Measurements from ENCODE around the gene DCTN1. TPM values are rescaled to one million over a fixed set of nuclear protein-coding genes. Genes with fewer than 3 reads are reported as not detected.

Gene DCTN1
- total and polyA plus RNA-seq, 2 donors (not counting 3 experiments of a cell fraction or from before 2014, with no cell fraction given) = 130 to 170 TPM

GRCh38 chr2:74391580-74392448 lies 11.7 kb upstream of the DCTN1 start:
- DNase-seq (ENCODE audit: low read depth, low spot score) (peak; percentile 95), FAIRE-seq (peak; percentile 93)
- intact Hi-C loops (cut with micrococcal nuclease) (loop anchor here (5.0 to 10.0 kb wide), 2 partner anchors 55 to 567 kb away; partner anchors contain the start of gene STAMBP), dilution Hi-C loops (cut with MboI; ENCODE audit: extremely low pct_ligation_motif_present, low sequenced_read_pairs) (no loop called here)
- H3K4me1 ChIP-seq (ENCODE audit: control insufficient read depth, extremely low read depth, insufficient read depth, low read length) = peaks cover 12% of the 10 kb centered on the region
- no peaks in the 10 kb centered on the region for H3K9me1 ChIP-seq (replicated peaks; ENCODE audit: control insufficient read depth, extremely low read depth, insufficient read depth, low read length)
- ChIA-PET POLR2A (interaction anchor here (0.7 to 1.1 kb wide), 2 partner anchors 12 to 240 kb away, joined by 3 to 6 read pairs; partner anchors contain the start of gene DCTN1), CTCF (interaction anchor here (0.6 to 2.6 kb wide), 28 partner anchors 9 to 569 kb away, joined by 3 to 22 read pairs (median 4); partner anchors contain the start of genes C2orf81, DCTN1, INO80B and WBP1)
- peak overlapping the region; percentile 87 for H3K27ac ChIP-seq (ENCODE audit: insufficient read depth, low read depth, low read length)
- TF ChIP-seq, protein P1, sequence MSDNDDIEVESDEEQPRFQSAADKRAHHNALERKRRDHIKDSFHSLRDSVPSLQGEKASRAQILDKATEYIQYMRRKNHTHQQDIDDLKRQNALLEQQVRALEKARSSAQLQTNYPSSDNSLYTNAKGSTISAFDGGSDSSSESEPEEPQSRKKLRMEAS (IDR thresholded peaks at IDR 0.05; ENCODE audit: insufficient read depth, insufficient read length) = peak; percentile 70
- TF ChIP-seq EZH2 (IDR thresholded peaks at IDR 0.05; ENCODE audit: borderline replicate concordance, low read depth, low read length, severe bottlenecking) (no peak), JUN (IDR thresholded peaks at IDR 0.05; ENCODE audit: borderline replicate concordance, insufficient read depth, insufficient read length, low read depth) (no peak), POLR2A (IDR thresholded peaks at IDR 0.05; ENCODE audit: low read depth, low read length) (peak; percentile 54), GATA2 (IDR thresholded peaks at IDR 0.05; ENCODE audit: insufficient read depth, insufficient read length, low read depth, low read length) (no peak), POLR2AphosphoS5 (IDR thresholded peaks at IDR 0.05; ENCODE audit: insufficient read depth, low read depth, low read length) (peak; percentile 75), MYC (IDR thresholded peaks at IDR 0.05; ENCODE audit: low read depth, low read length) (peak; percentile 55), FOS (IDR thresholded peaks at IDR 0.05; ENCODE audit: borderline replicate concordance, insufficient read depth, low read length) (no peak), CTCF (IDR thresholded peaks at IDR 0.05; ENCODE audit: extremely low read depth in 1 of 2, insufficient read depth in 1 of 2, low read depth in 1 of 2, low read length in 2 of 2) (peak; percentile 92 to 99)
- H3K9ac ChIP-seq (replicated peaks; ENCODE audit: extremely low read depth, insufficient read depth, low read length) = peak overlapping the region; percentile 96
- H3K27me3 ChIP-seq (ENCODE audit: control insufficient read depth in 2 of 2, insufficient read depth in 2 of 2, low read length in 2 of 2) = no peaks in the 10 kb centered on the region
- no TSS peak for BruUV-seq (replicated peaks)
- H3K4me2 ChIP-seq (ENCODE audit: insufficient read depth, low read length) = peak overlapping the region; percentile 97
- peaks cover 45% of the 10 kb centered on the region for H3K79me2 ChIP-seq (ENCODE audit: control insufficient read depth, insufficient read depth, low read length)
- peak overlapping the region; percentile 94 to 97 (median 96) for H3K4me3 ChIP-seq (replicated peaks in 1 of 3; ENCODE audit: insufficient read depth in 1 of 3, low read depth in 1 of 3, low read length in 3 of 3)
- H4K20me1 ChIP-seq (replicated peaks; ENCODE audit: control insufficient read depth, extremely low read depth, insufficient read depth, low read length) = peaks cover 3% of the 10 kb centered on the region
- no peaks in the 10 kb centered on the region for H3K9me3 ChIP-seq (replicated peaks; ENCODE audit: control insufficient read depth, insufficient read depth, low read length)
- no peaks in the 10 kb centered on the region for H3K36me3 ChIP-seq (ENCODE audit: control insufficient read depth in 2 of 2, extremely low read depth in 1 of 2, insufficient read depth in 2 of 2, low read length in 2 of 2)
- H2AFZ ChIP-seq (ENCODE audit: low read depth, low read length) = peak overlapping the region; percentile 91
